AG04449 (cell line): ENCODE measurements around the gene GRIK1.

Experiments
- CTCF ChIA-PET: fragments of 350-600 bp; formaldehyde crosslinking; extraction: SDS; loops from one replicate; lab custom pipeline; 2021; ENCODE audit warnings: antibody characterized with exemption; lab: Yijun Ruan, JAX
- POLR2A ChIA-PET: fragments of 400-600, 350-600 bp; formaldehyde crosslinking; extraction: SDS; loops from one replicate; lab custom pipeline; 2020; ENCODE audit warnings: antibody characterized with exemption, inconsistent platforms; lab: Yijun Ruan, JAX
- DNase-seq: peaks from one replicate; pipeline ENCODE4 v3.0.0-alpha.2; 2010; ENCODE audit warnings: low read depth, low spot score
- H3K4me3 ChIP-seq: 2 replicates; pipeline ENCODE4 v1.5.1; 2011; ENCODE audit warnings: low read depth, mild to moderate bottlenecking, control low read depth, low read length
- CTCF ChIP-seq: IDR thresholded peaks from one replicate; pipeline ENCODE4 v1.5.1; 2011; ENCODE audit warnings: mild to moderate bottlenecking, moderate library complexity, low read length, control low read depth, inconsistent platforms; ENCODE audit not compliant: insufficient read depth; ENCODE audit errors: missing control alignments

GRIK1 gene

GRCh38 chr21:29581393-29581792, 358.4 kb downstream of the GRIK1 start:
- TF ChIP-seq CTCF, result no peak
- H3K4me3 ChIP-seq, result no peak overlapping the region
- no peak for DNase-seq
- ChIA-PET CTCF (no interaction called here), POLR2A (no interaction called here)

GRCh38 chr21:29580732-29581285, 359.0 kb downstream of the GRIK1 start:
- ChIA-PET CTCF (no interaction called here), POLR2A (no interaction called here)
- TF ChIP-seq CTCF, result no peak
- H3K4me3 ChIP-seq, result no peak overlapping the region
- DNase-seq, result no peak

GRCh38 chr21:29578306-29578705, 361.5 kb downstream of the GRIK1 start:
- H3K4me3 ChIP-seq, result no peak overlapping the region
- ChIA-PET POLR2A (no interaction called here), CTCF (interaction anchor here (1.5 kb wide), 1 partner anchor 79 kb away, joined by 3 read pairs; no protein-coding TSS in a partner anchor)
- DNase-seq, result no peak
- no peak for TF ChIP-seq CTCF

- POLR2A ChIA-PET, result interaction anchor here (0.6 kb wide), 1 partner anchor 87 kb away, joined by 3 read pairs; no protein-coding TSS in a partner anchor
- no peak overlapping the region for H3K4me3 ChIP-seq
- CTCF ChIA-PET, result interaction anchor here (1.0 kb wide), 1 partner anchor 9 kb away, joined by 3 read pairs; no protein-coding TSS in a partner anchor
- TF ChIP-seq CTCF, result no peak
- no peak for DNase-seq
Measured at GRCh38 chr21:29571949-29572348, 367.8 kb downstream of the GRIK1 start.

- ChIA-PET CTCF (no interaction called here), POLR2A (no interaction called here)
- no peak overlapping the region for H3K4me3 ChIP-seq
- DNase-seq, result no peak
- TF ChIP-seq CTCF, result no peak
Measured at GRCh38 chr21:29568020-29568697, 371.6 kb downstream of the GRIK1 start.

GRCh38 chr21:29557931-29558725, 381.7 kb downstream of the GRIK1 start:
- H3K4me3 ChIP-seq, result no peak overlapping the region
- CTCF ChIA-PET, result no interaction called here
- DNase-seq, result no peak
- POLR2A ChIA-PET, result no interaction called here
- no peak for TF ChIP-seq CTCF
